HL-60 (cell line): ENCODE measurements around the gene B9D2.

ENCODE experiments used
- DNase-seq, 2 experiments: peaks; one replicate each; pipeline ENCODE4 v3.0.0-alpha.2; 2010 to 2020; ENCODE audit warnings: low read depth in 1 of 2, low spot score in 1 of 2
- H3K27ac ChIP-seq: fragments of 250-450 bp; sonication (Bioruptor Pico); replicated peaks from 2 replicates; pipeline ENCODE4 v1.5.1; 2020; ENCODE audit warnings: mild to moderate bottlenecking, moderate library complexity
- H3K27me3 ChIP-seq: fragments of 250-450 bp; sonication (Bioruptor Pico); 2 replicates; pipeline ENCODE4 v1.5.1; 2021; ENCODE audit warnings: mild to moderate bottlenecking, moderate library complexity; ENCODE audit not compliant: insufficient read depth, poor library complexity, severe bottlenecking
- H3K4me3 ChIP-seq: replicated peaks from 2 replicates; pipeline ENCODE4 v1.5.1; 2011; ENCODE audit warnings: mild to moderate bottlenecking, control low read depth, low read length; ENCODE audit not compliant: insufficient read depth
- GABPA ChIP-seq: IDR thresholded peaks from 2 replicates; pipeline ENCODE4 v1.6.1; 2012; ENCODE audit warnings: low read depth
- POLR2AphosphoS5 ChIP-seq: IDR thresholded peaks from 2 replicates; pipeline ENCODE4 v1.6.1; 2012; ENCODE audit warnings: low read depth
- REST ChIP-seq: IDR thresholded peaks from 2 replicates; pipeline ENCODE4 v1.6.1; 2012; ENCODE audit warnings: low read depth; ENCODE audit not compliant: insufficient replicate concordance
- SPI1 ChIP-seq: IDR thresholded peaks from 2 replicates; pipeline ENCODE4 v1.6.1; 2012; ENCODE audit warnings: low read depth, mild to moderate bottlenecking, borderline replicate concordance
- TF ChIP-seq, protein P1 (sequence below): IDR thresholded peaks from one replicate; pipeline ENCODE4 v1.5.1; 2011; ENCODE audit warnings: low read length, control low read depth, inconsistent platforms; ENCODE audit not compliant: insufficient read depth

Gene B9D2

DNA sequence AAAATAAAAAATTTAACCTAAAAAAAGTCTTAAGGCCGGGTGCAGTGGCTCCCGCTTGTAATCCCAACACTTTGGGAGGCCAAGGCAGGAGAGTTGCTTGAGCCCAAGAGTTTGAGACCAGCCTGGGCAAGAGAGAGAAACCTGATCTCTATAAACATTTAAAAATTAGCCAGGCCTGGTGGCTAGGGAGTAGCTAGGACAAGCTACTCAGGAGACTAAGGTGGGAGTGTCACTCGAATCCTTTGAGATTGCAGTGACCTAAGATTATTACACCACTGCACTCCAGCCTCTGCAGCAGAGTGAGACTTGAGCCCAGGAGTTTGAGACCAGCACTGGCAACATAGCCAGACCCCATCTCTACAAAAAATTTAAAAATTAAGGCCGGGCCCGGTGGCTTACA is 52.9 kb downstream of the B9D2 start:
- no peaks in the 10 kb centered on the region for H3K27me3 ChIP-seq
- TF ChIP-seq GABPA (no peak), REST (no peak), SPI1 (no peak), POLR2AphosphoS5 (no peak)
- TF ChIP-seq, protein P1, sequence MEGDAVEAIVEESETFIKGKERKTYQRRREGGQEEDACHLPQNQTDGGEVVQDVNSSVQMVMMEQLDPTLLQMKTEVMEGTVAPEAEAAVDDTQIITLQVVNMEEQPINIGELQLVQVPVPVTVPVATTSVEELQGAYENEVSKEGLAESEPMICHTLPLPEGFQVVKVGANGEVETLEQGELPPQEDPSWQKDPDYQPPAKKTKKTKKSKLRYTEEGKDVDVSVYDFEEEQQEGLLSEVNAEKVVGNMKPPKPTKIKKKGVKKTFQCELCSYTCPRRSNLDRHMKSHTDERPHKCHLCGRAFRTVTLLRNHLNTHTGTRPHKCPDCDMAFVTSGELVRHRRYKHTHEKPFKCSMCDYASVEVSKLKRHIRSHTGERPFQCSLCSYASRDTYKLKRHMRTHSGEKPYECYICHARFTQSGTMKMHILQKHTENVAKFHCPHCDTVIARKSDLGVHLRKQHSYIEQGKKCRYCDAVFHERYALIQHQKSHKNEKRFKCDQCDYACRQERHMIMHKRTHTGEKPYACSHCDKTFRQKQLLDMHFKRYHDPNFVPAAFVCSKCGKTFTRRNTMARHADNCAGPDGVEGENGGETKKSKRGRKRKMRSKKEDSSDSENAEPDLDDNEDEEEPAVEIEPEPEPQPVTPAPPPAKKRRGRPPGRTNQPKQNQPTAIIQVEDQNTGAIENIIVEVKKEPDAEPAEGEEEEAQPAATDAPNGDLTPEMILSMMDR, result no peak
- H3K27ac ChIP-seq, result peak overlapping the region; percentile 95
- no peak for DNase-seq
- peak overlapping the region; percentile 67 for H3K4me3 ChIP-seq

GRCh38 chr19:41310033-41310831 is 53.7 kb downstream of the B9D2 start, which contains the start of gene CCDC97:
CCDC97 (plus strand) TSS chr19:41310172; CDS start chr19:41310311, 139 bp downstream.
- peak within 1 kb of the TSS; percentile 95 for H3K27ac ChIP-seq
- H3K27me3 ChIP-seq, result no peaks in the 10 kb centered on the region
- peak; percentile 86 to 87 for DNase-seq
- H3K4me3 ChIP-seq, result peak within 1 kb of the TSS; percentile 67
- TF ChIP-seq GABPA (peak; percentile 91), POLR2AphosphoS5 (peak; percentile 51), REST (no peak)

- TF ChIP-seq SPI1 (no peak), POLR2AphosphoS5 (peak; percentile 51)
- peak overlapping the region; percentile 95 for H3K27ac ChIP-seq
- peak in 1 of 2 experiments; percentile 39 for DNase-seq
- no peaks in the 10 kb centered on the region for H3K27me3 ChIP-seq
- peak overlapping the region; percentile 67 for H3K4me3 ChIP-seq
Measured at GRCh38 chr19:41309180-41310032, 54.5 kb downstream of the B9D2 start.

DNA sequence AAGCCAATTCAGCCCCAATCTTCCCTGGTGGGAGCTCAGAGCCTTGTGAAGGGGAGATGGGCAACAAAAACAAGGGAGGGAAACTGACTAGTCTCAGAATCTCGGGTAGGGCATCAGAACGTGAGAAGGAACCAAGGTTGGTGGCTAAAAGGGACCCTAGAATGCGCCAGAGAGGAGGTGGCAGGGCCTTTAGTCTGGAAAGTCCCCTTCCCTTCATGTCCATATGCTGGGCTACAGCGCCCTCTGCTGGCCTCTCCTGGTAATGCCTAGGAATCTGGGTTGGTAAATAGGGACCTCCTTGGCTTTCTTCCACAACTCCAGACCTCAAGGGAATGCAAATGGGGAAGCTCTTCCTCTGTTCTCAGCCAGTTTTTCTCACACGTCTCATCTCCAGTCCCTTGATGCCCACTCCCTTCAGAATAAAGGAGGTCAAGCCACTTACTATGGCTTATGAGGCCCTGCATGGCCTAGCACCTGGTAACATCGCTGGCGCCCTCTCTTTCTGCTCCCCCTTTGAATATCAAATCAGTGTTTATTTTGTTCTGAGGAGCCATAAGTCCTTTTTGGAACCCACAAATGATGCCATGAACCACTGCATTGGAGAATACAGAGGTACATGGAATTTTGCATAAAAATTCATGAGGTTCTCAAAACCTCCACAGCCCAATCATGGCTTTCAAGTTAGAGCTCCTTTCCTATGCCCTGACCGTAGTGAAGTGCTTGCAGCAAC is 55.3 kb downstream of the B9D2 start:
- Histone ChIP-seq H3K27ac (peak overlapping the region; percentile 64), H3K27me3 (no peaks in the 10 kb centered on the region), H3K4me3 (no peak overlapping the region)
- peak; percentile 62 for TF ChIP-seq POLR2AphosphoS5
- no peak for TF ChIP-seq REST
- TF ChIP-seq, protein P1, result peak; percentile 98
- peak; percentile 62 to 90 for DNase-seq
